HG03060 (cell line): ENCODE results near the gene CADM1.

Experiments used
- ATAC-seq: cut with Tn5 transposase; IDR thresholded peaks from one replicate; pipeline ENCODE4 v1.9.1; 2021; ENCODE audit warnings: low read depth, moderate number of reproducible peaks; ENCODE audit not compliant: unreplicated experiment

The CADM1 gene

DNA sequence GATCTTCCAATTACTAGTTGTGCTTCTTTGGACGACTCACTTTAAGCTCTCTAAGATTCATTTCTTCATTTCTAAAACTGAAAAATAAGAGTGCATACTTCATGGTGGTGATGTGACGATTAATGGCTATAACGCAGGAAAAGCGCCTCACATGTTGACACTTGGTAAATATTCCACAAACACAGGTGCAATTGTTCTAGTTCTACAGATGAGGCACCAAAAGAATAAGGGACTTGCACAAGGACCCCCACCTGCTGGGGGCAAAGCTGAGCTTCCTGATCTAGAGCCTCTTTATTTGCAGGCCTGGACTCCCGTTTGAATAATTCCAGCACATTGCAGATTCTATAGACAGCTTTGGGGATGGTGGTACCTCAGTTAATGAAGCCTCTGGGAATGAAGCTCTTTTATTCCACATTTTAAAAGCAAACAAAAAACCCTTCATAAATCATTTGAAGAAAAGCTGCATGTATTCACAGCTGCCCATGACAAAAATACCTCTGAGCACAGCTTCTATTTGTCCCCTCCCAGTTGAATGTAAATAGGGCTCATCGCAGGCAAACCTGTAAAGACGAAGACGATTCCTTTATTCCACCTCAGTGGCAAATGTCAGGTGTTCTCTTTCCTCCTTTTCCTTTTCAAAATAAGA is 14.9 kb upstream of the CADM1 start:
- ATAC-seq: no peak

DNA sequence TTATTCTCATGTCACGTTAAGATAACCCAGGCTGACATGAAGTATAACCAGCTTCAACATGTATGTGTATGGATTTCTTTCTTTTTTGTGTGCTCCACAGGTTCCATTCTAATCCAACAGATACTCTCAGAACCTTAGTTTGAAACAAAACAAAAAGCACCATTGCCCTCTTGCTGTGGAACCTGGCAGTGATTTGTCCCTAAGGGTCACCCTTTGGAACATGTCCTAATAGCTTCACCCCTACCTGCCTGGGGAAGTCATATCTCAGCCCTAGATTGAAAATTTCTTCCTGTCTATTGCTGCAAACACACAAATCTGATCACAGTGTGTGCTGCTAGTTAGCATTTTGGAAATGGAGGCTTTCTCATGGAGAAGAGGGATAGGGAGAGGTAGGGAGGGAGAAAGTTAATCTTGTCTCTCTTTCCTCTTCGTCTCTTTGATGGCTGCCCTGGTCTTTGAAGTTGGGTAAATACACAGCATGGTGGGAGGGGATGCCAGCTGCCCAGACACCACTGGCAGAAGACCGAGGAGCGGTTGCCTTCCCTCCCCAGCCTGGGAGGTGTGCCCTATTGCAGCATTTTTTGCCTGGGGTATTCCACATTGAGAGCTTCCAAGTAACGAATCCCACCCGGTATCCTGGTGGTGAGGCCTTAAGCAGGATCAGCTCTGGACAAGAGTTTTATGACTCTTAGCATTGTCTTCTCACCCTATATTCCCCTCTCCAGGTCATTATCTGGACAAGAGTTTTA is 11.6 kb upstream of the CADM1 start:
- ATAC-seq: no peak

DNA sequence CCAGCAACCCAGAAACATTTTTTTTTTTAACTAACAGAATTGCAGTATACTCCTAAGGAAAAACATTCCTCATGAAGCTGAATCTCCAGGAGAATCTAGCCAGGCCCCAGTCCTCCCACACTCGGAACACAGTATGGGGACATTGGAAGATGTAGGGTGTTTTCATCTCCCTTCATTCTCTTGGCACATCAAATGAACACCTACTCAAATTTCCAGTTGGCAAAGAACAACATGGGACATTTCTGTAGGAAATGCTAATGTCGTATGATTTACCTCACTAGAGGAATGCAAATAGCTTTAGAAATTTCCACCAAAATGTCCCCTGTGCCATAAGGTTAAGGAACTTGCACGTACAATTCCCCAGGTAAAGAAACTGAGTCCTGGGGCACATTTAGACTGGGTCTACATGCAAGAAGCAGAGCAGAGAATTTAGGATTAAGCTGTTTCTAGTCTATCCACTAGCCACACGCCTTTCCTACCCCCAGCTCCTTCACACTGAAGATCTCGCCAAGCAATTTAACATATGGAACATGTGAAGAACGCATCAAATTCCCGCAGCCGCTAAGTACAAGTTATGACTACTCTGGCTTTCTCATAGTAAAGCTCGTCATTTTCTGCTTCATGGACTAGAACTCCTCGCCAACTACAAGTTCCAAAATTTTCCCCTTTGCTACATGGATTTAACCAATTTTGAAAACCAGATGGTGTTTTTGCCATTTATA is 2.9 kb upstream of the CADM1 start:
- no peak for ATAC-seq

DNA sequence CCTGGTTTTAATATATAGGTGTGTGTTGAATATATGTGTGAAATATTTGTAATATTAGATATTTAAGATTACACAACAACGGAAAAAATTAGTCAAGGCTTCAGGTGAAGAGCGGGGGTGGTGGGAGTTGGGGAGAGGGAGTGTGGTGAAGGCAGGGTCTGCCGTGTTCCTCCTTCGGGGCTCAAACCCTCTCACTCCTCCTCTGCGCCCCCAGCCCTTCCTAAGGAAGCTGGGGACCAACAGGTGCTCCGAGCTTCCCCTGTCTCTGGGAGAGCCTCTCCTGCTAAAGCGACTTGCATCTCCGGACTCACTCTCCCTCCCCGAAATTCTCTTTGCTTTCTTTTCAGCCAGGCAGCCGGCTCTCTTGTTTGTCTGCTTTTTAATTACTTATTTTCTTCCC is 960 bp upstream of the CADM1 start:
- ATAC-seq: no peak

DNA sequence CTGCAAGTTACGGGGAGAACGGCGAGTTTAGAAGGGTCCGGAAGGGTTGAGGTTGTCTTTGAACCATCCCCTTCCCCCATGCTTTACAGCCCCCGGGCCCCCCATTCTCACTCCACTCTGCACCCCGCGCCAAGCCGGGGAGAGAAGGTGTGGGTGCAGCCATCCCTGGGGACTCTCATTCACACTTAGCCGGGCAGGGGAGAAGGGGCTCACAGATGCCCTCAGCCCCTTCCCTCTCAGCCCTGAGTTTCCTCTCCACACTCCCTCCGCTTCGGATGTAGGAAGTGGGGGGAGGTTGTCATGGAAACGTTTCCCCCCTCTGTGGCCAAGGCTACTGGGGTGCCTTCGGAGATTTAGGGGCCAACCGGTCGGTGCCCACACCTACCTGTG is 334 bp downstream of the CADM1 start:
- no peak for ATAC-seq

DNA sequence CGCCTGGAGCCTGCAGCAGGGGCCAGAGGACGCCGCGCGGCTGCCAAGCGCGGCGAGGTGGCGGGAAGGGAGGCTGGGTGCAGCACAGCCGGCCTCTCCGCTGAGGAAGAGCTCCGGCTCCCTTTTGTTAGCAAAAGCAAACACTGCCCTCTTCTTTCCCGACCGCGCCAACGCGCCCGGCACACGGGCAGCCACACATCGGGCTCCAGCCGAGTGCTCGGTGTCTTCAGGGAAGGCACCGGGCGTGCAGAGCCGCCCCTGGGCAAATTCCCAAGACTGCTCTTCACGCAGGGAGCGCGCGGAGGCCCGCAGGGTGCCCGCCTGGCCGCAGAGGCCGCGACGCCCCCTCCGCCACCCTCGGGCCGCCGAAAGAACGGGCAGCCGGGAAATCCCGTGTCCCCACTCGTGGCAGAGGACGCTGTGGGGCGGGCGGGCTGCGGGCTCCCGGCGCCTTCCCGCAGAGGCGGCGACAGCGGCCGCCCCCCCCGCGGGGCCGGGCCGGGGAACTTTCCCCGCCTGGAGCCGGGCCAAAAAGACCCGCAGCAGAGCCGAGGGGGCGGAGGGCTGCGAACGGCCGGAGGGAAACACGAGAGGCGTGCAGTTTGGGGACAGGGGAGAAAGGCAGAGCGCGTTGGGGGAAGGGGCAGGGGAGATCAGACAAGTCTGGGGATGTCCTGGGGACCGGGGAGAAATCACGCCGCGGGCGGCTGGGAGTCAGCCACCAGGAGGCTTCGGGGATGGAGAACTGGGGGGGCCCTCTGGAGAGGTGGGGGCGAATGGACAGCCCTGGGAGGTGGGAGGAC is 931 bp downstream of the CADM1 start:
- ATAC-seq: no peak

DNA sequence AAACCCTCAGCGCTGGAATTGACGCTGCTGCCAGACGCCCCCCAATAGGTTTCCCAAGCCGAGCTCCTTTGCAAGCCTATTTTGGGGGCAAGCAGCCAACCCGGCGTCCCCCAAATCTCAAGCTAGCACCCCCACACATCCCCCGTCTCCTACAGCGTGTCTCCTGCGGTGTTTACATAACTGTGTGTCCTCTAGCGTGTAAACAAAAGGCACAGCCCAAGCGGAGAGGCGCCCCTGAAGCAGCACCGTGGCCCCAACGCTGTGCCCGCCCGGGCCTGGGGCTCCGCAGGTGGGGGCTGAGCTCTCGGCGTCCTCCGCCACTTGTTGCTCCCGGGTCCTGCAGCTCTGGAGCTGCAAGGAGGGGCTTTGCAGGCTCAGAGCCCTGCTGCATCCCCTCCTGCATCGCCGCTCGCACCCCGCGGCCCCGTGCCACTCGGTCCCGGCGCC is 1.6 kb downstream of the CADM1 start:
- no peak for ATAC-seq

DNA sequence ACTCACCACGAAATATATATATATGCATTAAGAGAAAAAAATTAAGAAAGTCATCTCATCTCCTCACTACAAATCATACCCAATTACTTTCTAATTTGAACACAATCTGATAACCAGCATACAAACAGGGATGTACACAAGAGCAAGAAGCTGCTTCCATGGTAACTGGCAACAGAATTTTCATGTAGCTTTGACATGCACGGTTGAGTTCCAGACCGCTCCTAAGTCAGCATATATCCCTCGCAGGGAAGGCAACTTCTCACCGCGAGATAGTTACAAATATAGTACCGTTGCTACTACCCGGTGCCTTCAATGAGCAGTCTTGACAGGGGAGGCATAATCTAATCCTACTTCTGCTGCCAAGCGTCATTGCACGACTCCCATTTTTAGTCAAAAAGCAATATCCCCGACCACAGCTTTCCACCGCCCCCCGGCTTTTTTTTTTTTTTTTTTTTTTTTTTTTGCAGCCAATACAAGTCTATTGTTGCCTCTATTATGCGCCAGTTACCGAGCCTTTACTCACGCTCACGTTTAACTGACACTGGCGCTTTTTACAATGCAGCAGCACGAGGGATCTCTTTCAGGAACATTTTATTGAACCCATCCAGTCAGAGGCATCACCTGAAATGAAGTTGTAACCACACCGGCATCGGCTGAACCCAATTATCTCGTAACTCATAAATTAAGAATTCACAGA is 2.2 kb downstream of the CADM1 start:
- no peak for ATAC-seq

DNA sequence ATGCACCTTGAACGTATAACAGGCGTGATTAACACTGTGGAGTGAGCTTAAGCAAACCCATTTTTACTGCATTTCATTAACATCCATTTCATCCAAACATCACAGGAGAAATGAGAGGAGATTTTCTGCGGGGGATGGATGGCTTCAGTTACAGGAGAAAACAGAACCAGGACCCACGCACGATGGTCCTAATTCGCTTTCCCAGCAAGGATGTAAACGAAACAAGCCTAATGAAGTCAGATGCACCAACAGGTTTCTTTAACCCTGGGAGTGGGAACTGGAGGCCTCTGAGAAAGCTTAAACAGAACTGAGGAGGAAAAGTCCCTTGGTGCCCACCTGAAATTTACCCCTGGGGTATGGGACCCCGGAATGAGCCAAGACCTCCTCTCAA is 2.7 kb downstream of the CADM1 start:
- ATAC-seq: no peak

DNA sequence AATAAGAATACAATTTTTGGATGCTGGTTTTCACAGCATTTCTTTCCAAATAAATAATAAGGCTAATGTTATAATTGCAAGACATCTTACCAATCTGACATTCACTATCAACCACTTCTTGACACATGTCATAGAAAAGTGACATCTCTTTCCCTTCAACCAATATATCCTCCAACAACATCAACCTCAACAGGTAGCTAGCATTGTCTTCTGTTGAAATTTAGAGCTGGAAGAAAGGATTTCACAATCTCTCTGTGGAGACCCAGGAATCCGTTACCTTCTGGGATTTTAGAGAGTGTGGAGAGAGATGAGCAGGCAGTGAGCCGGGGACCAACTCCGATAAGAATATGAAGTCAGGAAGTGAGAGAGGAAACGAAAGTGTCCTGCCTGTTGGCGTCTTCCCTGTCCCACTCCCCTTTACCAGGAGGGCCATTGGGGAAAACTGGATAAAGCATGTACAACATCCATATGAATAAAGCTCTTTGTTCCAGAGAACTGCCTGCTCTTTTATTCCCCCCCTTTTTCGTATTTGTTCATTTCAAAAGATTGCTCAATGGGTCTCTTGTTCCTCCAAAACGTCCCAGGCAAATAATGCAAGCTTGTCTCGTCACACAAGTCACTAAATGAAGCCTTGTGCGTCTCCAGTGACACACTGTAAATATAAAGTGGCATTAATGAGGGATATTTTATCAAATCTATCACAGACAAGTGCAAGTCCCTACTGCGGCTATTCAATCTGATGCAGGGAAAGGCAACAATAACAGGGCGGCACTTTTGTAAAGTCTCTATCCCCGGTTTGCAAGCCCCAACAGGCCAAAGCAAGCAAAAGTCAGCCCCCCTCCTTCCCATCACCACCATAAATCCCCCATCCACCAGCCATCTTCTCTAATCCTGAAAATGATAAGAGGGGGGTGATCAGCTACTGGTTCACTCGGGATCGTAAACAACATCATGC is 3.4 kb downstream of the CADM1 start:
- ATAC-seq: no peak

DNA sequence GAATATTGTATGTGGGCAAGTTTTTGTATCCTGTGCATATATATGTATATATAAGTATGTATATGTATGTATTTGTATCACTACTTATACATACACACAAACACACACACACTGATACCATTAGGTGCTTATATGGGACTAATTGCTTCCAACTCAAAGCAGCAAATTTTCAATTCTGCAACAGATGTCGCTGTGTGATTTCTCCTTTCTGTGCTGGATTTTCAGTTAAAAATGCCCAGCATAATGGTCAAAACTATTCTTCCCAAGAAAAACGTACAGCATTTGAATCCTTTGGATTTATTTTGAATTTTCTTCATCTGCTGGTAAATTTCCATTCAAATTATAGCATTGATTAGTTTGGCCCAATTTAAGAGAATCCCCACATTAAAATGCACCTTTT is 4.3 kb downstream of the CADM1 start:
- ATAC-seq: no peak

DNA sequence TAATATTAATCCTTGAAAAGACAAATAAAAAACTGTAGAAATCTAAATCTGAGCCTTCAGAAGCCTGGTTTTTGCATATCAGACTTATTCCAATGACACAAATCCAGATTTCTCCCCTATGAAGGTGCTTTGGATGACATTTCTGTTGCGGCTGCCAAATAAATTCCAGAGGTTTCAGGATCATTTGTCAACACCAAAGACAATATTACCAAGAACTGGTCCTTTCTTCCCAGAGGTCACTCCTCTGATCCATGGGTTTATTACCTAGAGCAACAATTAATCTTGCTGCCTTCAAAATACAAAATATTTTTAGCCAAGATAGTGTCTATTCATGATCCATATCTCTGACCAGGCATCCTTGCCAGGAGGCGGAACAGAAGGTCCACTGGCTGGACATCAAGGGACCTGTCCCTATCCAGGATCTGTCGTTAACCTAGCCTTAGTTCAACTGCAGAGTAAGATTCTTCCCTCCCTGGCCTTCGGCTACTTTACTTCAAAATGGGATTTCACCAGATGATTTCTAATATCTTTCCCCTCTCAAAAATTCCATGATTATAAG is 4.9 kb downstream of the CADM1 start:
- no peak for ATAC-seq

DNA sequence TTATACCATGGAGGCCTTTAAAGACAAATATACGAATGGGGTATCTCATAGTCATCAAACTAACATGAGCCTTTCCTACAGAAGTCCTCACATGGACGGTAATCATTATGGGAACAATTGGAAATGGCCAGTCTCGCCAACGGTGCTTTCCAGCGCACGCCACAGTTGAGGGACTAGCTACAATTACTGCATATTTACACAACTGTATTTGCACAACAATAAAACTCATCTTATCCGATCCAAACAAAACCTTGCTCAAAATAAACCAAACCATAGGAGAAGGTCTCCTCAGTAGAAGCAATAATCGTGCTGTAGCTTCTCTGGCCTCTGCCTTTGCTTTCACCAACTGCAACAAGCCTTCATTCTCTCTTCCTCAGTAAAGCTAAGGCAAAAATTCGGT is 5.9 kb downstream of the CADM1 start:
- no peak for ATAC-seq

DNA sequence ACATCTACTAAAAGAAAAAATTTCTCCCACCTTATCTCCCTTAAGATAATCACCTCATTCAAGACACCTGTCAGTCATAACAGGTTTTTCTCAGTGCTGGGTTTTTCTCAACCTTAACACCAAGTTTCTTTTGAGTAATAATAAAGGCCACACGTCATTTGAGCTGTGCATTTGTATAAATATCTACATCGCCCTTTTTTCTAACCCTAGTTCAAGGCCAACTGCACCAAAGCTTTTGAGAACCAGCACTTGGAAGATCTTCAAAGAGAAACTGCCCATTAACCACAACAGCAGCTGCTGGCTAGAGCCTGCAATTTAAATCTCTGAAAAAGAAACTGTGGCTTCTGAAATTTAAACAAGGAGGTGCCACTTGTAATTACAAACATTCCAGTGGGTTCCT is 6.9 kb downstream of the CADM1 start:
- no peak for ATAC-seq

DNA sequence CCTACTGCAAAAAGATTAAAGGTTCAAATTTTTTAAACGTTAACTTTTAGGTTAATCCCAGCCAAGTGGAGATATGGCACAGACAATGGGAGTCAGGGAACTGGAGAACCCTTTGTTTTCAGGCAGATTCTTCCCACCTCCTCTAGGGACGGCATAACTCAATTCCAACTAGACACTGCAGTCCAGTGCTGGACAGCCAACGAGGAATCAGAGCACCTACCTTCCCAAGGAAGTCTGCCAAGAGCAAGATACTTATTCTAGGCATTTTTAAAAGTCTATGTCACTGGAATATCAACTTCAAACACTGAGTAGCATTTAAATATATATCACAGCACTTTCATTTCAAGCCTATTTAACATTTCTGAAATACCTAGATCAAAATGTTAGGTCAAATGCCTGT is 7.3 kb downstream of the CADM1 start:
- ATAC-seq: no peak

DNA sequence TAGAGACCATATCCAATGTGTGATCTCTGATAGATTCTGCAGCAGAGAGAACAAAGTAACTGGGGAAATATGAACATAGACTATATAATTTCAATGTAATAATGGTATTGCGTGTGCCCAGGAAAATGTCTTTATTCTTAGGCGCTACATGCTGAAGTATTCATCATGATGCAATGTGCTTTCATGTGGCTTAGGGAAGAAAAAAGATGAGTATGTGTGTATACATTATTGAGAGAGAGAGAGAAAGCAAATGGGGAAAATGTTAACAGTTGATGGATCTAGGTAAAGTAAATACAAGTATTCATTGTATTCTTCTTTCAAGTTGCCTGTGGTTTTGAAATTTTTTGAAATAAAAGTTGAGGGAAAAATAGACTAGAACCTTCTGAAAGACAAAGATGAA is 10.3 kb downstream of the CADM1 start:
- no peak for ATAC-seq

DNA sequence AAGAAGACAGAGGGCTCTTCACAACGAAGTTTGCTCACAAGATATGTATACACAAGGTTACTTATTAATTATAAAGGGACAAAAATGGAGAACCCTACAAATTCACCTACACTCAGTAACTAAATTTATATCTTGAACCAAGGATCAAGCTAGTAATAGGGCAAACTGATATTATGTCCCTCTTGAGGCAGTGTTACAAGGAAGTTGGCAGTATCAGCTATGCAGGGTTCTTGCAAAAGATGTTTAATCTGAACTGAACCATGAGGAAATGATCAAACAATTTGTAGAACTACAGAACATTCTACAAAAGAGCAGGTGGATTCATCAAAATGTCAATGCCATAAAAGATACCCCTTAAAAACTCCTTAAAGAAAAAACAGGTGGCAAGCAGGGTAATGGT is 10.7 kb downstream of the CADM1 start:
- no peak for ATAC-seq

DNA sequence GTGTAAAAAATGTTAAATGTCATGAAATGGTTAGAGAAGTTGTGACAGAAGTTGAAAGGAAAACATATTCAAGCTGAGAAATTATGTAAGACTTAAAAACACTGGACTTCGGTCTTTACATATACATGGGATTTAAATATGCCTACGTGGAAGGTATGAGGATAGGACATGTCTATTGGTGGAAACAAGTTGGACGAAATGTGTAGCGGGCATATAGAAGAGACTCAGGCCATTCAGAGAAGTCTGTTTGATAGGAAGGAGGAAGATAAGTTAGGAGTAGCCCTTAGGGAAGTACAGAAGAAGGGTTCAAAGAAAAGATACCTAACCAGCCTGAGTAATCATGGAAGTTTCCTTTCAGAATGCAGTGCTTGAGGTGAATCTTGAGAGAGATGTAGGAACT is 14.7 kb downstream of the CADM1 start:
- no peak for ATAC-seq

DNA sequence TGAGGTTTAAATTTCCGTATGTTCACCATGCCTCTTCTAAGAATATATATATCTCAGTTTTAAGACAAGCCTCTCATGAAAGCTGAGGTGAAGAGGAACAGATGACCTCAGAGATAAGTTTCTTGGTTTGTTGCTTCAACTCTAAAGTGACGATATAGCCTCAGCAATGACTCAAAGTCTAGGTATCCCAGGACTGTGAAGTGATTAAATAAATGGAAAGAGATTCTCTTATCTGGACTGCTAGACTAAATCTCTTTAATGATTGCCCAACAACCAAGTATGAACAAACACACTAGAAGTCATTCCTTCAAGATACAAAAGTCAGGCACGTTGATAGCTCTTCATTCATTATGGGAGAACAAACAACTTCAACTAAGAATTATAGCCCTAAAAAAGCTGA is 15.3 kb downstream of the CADM1 start:
- no peak for ATAC-seq
